AG08395 (cell line): Measurements from ENCODE around the gene LCE7A.

Source experiments
- DNase-seq: peaks from one replicate; pipeline ENCODE4 v3.0.0; 2012; ENCODE audit warnings: mixed read lengths, low spot score

Gene LCE7A

DNA sequence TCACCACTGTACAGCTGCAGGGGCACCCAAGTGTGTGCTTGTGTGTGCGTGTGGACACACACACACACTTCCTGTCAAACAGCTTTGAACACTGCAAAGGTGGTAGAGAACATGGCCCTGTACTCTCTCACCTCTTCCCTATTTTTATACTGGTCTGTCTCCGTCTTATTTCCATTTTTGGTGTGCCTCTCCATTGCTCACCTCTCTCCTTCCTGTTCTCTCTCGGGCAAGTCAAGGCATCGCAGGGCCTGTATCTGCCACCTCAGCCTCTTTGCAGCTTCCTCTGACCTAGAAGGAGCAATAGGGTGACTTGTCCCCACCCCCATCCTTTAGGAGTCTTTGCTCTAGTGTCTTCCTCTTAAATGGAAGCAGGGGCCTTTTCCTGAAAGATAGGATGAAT, 20.5 kb downstream of the LCE7A start:
- no peak for DNase-seq

- no peak for DNase-seq
These were observed 21.1 kb downstream of the LCE7A start for GRCh38 chr1:152880907-152881306.

- no peak for DNase-seq
These were observed 24.3 kb downstream of the LCE7A start for GRCh38 chr1:152884085-152884484.

- no peak for DNase-seq
These were observed 24.7 kb downstream of the LCE7A start for GRCh38 chr1:152884506-152884905.

DNA sequence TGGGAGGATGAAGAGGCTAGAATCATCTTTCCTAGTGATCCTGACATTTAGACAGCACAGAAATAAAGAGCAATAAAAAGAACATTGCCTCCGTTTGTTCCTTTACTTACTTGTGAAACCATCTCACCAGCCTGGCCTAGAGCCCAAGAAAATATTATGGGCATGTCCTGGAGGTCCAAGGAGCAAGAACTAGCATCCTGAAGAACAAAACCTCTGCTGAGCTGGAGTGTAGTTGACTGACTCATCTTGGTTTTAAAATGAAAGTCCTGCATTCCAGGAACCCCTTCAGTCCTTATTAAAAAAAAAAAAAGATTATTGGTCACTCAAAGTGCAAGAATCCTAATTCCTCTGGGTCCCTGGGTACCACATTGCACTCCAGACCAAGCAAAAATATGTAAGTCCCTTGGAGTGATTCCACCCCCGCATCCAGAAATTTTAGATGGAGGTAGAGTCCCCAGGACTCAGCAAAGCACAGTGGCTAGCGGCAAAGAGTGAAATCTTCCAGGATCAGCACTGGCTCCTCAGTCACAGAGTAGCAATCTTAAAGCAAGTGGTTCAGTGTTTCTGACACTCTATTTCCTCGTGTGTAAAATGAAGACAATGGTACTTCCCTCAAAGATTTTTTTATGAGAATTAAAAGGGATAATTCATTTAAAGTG, 25.3 kb downstream of the LCE7A start:
- peak; percentile 20 for DNase-seq

GRCh38 chr1:152886085-152886484, 26.3 kb downstream of the LCE7A start:
- no peak for DNase-seq

DNA sequence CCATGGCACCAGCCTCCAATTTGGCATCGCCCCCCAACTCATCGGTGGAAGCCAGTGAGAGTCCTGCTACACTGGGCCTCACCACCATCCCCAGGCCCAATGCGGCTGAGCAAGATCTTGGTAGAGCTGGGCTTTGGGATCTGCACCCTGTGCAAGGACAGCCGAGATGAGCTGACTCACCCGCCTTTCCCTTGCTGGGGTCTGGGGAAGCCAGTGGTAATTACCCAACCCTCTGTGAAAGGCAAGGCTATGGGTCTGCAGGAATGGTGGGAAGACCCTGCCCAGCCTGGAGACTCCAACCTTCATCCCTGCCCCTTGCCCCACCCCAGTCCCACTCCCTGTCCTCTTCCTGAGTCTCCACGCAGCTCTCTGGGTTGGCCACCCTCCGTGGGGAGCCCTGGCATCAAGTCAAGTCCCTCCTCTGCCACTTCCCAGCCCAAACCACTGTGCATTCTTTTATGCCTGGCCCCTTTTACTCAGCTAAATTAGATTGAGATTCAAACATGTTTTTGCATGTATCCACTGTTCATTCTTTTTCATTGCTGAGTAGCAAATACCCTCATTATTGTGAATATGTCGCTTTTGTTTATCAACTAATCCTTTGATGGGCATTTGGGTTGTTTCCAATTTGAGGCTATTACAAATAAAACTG, 27.1 kb downstream of the LCE7A start:
- no peak for DNase-seq

DNA sequence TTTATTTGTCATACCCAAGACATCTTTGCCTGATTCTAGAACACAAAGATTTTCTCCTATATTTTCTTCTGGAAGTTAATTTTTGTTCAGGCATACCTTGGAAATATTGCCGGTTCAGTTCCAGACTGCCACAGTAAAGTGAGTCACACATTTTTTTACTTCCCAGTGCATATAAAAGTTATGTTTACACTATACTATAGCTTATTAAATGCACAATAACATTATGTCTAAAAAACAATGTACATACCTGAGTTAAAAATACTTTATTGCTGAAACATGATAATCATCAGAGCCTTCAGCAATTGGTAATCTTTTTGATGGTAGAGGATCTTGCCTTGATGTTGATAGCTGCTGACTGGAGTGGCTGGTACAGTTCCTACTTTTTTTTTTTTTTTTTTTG, 28.3 kb downstream of the LCE7A start:
- DNase-seq, result no peak

GRCh38 chr1:152899027-152899426, 39.2 kb downstream of the LCE7A start:
- no peak for DNase-seq

DNA sequence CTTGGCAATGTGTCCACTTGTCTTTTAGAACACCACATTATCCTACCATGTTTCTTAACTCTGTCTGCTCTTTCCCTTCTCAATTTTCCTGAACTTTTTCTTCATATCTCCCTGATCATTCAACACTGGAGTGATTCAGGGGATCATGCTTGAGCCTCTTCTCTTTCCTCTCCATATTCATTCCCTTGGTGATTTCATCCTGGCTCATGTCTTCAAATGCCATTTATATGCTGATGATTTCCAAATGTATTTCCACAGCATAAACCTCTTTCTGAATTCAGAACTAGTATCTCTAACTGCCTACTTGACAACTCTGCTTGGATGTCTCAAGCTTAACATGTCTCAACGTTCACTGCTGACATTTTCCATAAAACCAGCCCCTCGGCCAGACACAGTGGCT, 40.1 kb downstream of the LCE7A start:
- no peak for DNase-seq

- no peak for DNase-seq
These were observed 41.8 kb downstream of the LCE7A start for GRCh38 chr1:152901631-152902030.

GRCh38 chr1:152902636-152903035, 42.8 kb downstream of the LCE7A start:
- DNase-seq, result no peak

DNA sequence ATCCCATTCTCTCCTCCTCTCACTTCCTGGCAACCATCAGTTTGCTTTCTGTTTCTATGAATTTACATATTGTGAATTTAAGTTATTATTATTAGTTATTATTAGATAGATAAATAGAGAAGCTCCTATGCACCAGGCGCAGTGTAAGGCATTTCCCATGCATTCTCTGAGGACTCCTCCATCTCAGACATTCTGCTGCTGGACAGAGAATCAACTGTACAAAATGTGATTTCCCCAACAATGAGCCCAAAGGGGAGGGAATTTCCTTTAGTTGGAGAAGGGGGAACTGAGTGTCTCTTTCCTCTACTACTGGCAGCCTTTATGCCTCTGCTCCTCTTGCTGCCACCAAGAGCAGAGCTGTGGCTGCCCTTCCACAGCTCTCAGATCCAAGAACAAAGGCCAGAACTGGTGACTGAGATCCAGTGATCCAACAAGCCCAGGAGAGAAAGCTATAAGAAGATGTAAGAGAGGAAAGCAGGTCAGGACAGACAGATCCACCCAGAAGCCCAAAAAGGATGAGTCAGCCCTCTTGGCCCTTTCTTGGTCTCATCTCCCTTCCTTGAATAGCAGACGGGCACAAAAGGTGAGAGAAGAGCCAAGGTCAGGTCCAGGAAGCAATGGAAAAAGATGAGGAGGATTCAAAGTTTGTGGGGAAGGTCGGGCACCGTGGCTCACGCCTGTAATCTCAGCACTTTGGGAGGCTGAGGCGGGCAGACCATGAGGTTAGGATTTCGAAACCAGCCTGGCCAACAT, 45.1 kb downstream of the LCE7A start:
- DNase-seq, result no peak

- DNase-seq, result peak; percentile 74
These were observed 46.3 kb downstream of the LCE7A start for GRCh38 chr1:152906023-152906565.

GRCh38 chr1:152907686-152908601, 48.1 kb downstream of the LCE7A start, which contains the start of gene IVL:
TSS of gene IVL (plus strand) at chr1:152908546. CDS start at chr1:152909798, 1,252 bp downstream.
- DNase-seq, result no peak

GRCh38 chr1:152909206-152909605, 49.4 kb downstream of the LCE7A start:
- no peak for DNase-seq
